SK-N-SH (cell line): Measurements from ENCODE around the gene POP4.

ENCODE experiments used
- EZH2phosphoT487 ChIP-seq: fragments of 200-600 bp; sonication (generic); IDR thresholded peaks from 2 replicates; pipeline ENCODE4 v1.6.1; 2017; ENCODE audit warnings: low read depth, mixed run types, mild to moderate bottlenecking, antibody characterized with exemption, moderate library complexity, borderline replicate concordance
- FOXJ3 ChIP-seq: sonication (generic); formaldehyde crosslinking; IDR thresholded peaks from 2 replicates; pipeline ENCODE4 v1.5.1; 2020; ENCODE audit warnings: mild to moderate bottlenecking, missing genetic modification reagents
- JUND ChIP-seq: IDR thresholded peaks from 2 replicates; pipeline ENCODE4 v1.4.0; 2012
- MEF2A ChIP-seq: IDR thresholded peaks from 2 replicates; pipeline ENCODE4 v1.4.0; 2012; ENCODE audit warnings: low read depth, borderline replicate concordance
- TEAD4 ChIP-seq: IDR thresholded peaks from 2 replicates; pipeline ENCODE4 v1.4.0; 2012; ENCODE audit warnings: mild to moderate bottlenecking, borderline replicate concordance; ENCODE audit not compliant: insufficient read depth
- TF ChIP-seq, protein P1 (sequence below): IDR thresholded peaks from 2 replicates; pipeline ENCODE4 v1.4.0; 2012; ENCODE audit warnings: low read depth, borderline replicate concordance

DNA sequence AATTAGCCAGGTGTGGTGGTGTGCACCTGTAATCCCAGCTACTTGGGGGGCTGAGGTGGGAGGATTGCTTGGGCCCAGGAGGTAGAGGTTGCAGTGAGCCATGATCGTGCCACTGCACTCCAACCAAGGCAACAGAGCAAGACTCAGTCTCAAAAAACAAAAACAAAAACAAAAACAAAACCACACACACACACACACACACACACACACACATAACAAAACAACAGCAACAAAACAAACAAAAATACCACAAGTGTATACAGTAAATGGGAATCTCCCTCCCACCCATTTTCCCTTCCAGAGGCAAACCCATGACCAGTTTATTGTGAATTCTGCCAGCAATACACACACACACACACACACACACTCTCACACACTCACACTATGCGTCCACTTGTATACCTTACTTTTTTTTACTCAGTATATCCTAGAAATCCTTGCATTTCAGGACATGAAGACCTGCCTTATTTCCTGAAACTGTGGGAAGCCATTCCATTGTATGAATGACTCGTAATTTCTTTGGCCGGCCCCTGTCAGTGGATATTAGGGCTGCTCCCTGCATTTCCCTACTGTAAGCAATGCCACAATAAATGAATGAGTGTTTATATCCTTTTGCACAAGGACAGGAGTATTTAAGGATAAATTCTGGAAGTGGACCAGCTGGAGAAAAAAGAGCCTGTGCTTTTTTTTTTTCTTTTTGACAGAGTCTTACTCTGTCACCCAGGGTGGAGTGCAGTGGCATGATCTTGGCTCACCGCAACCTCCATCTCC, 52.3 kb downstream of the POP4 start:
- TF ChIP-seq, protein P1, sequence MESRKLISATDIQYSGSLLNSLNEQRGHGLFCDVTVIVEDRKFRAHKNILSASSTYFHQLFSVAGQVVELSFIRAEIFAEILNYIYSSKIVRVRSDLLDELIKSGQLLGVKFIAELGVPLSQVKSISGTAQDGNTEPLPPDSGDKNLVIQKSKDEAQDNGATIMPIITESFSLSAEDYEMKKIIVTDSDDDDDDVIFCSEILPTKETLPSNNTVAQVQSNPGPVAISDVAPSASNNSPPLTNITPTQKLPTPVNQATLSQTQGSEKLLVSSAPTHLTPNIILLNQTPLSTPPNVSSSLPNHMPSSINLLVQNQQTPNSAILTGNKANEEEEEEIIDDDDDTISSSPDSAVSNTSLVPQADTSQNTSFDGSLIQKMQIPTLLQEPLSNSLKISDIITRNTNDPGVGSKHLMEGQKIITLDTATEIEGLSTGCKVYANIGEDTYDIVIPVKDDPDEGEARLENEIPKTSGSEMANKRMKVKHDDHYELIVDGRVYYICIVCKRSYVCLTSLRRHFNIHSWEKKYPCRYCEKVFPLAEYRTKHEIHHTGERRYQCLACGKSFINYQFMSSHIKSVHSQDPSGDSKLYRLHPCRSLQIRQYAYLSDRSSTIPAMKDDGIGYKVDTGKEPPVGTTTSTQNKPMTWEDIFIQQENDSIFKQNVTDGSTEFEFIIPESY = no peak
- no peak for TF ChIP-seq TEAD4
- no peak for TF ChIP-seq MEF2A
- no peak for TF ChIP-seq FOXJ3 (CRISPR knock-in tag)
- no peak for TF ChIP-seq JUND
- no peak for TF ChIP-seq EZH2phosphoT487
